NB4 (cell line): Measurements from ENCODE around the gene CHRNG.

ENCODE experiments used
- DNase-seq: peaks from one replicate; pipeline ENCODE4 v3.0.0; 2010; ENCODE audit warnings: low read depth
- H3K4me3 ChIP-seq: one replicate; pipeline ENCODE4 v1.5.1; 2011; ENCODE audit warnings: mild to moderate bottlenecking, low read depth, low read length, moderate library complexity
- CTCF ChIP-seq: IDR thresholded peaks from one replicate; pipeline ENCODE4 v1.5.1; 2012; ENCODE audit warnings: low read depth, low read length
- MAX ChIP-seq: IDR thresholded peaks from 2 replicates; pipeline ENCODE4 v1.6.1; 2011; ENCODE audit warnings: low read depth, low read length
- MYC ChIP-seq: IDR thresholded peaks from 2 replicates; pipeline ENCODE4 v1.6.1; 2011; ENCODE audit warnings: low read depth, low read length
- POLR2A ChIP-seq: IDR thresholded peaks from 2 replicates; pipeline ENCODE4 v1.6.1; 2011; ENCODE audit warnings: mild to moderate bottlenecking; ENCODE audit not compliant: insufficient read length; ENCODE audit errors: extremely low read depth

The CHRNG gene

GRCh38 chr2:232584238-232584637 lies 44.7 kb downstream of the CHRNG start:
- TF ChIP-seq MAX = no peak
- TF ChIP-seq POLR2A = no peak
- no peak for TF ChIP-seq MYC
- TF ChIP-seq CTCF = no peak
- H3K4me3 ChIP-seq = no peak overlapping the region
- DNase-seq = no peak

GRCh38 chr2:232586943-232587505 lies 47.5 kb downstream of the CHRNG start:
- TF ChIP-seq MYC = no peak
- no peak for TF ChIP-seq POLR2A
- TF ChIP-seq CTCF = no peak
- no peak for TF ChIP-seq MAX
- no peak overlapping the region for H3K4me3 ChIP-seq
- DNase-seq = no peak

- H3K4me3 ChIP-seq = no peak overlapping the region
- TF ChIP-seq MYC = no peak
- TF ChIP-seq CTCF = no peak
- TF ChIP-seq MAX = no peak
- TF ChIP-seq POLR2A = no peak
- DNase-seq = no peak
Observed at GRCh38 chr2:232587512-232587911, 48.0 kb downstream of the CHRNG start.

GRCh38 chr2:232588031-232588430 lies 48.5 kb downstream of the CHRNG start:
- no peak overlapping the region for H3K4me3 ChIP-seq
- DNase-seq = no peak
- TF ChIP-seq CTCF (no peak), POLR2A (no peak), MAX (no peak), MYC (no peak)

GRCh38 chr2:232588680-232589585 lies 49.4 kb downstream of the CHRNG start:
- no peak for DNase-seq
- no peak for TF ChIP-seq MYC
- no peak for TF ChIP-seq CTCF
- TF ChIP-seq MAX = no peak
- TF ChIP-seq POLR2A = no peak
- H3K4me3 ChIP-seq = no peak overlapping the region
